Osteoblast (primary cell): Measurements from ENCODE around the gene BRD7. TPM values are rescaled to one million over a fixed set of nuclear protein-coding genes. Genes with fewer than 3 reads are reported as not detected.
"Not testable (repeated sequence)": the region's sequence is repeated elsewhere in the genome, so short reads cannot be mapped to it uniquely, and the experiment has no call there.

ENCODE experiments used
- DNase-seq: peaks from one replicate; pipeline ENCODE4 v3.0.0; 2011; ENCODE audit warnings: low spot score, mixed read lengths; ENCODE audit not compliant: insufficient read length; ENCODE audit errors: missing footprints
- H2AFZ ChIP-seq: 2 replicates; pipeline ENCODE4 v1.6.0; 2011; ENCODE audit warnings: mild to moderate bottlenecking, low read length
- H3K27ac ChIP-seq: 2 replicates; pipeline ENCODE4 v1.5.1; 2011; ENCODE audit warnings: mild to moderate bottlenecking, low read depth, low read length, moderate library complexity
- H3K27me3 ChIP-seq: 2 replicates; pipeline ENCODE4 v1.6.0; 2012; ENCODE audit warnings: mild to moderate bottlenecking, control low read depth, inconsistent platforms, low read length, moderate library complexity; ENCODE audit not compliant: insufficient read depth
- H3K36me3 ChIP-seq: 2 replicates; pipeline ENCODE4 v1.5.1; 2011; ENCODE audit warnings: mild to moderate bottlenecking, low read length, control low read depth, moderate library complexity; ENCODE audit not compliant: insufficient read depth
- H3K4me1 ChIP-seq: 2 replicates; pipeline ENCODE4 v1.5.1; 2011; ENCODE audit warnings: mild to moderate bottlenecking, low read length, control low read depth, moderate library complexity; ENCODE audit not compliant: insufficient read depth
- H3K4me2 ChIP-seq: 2 replicates; pipeline ENCODE4 v1.6.0; 2011; ENCODE audit warnings: mild to moderate bottlenecking, low read length; ENCODE audit not compliant: insufficient read depth
- H3K4me3 ChIP-seq: fragments of 200-600 bp; sonication (generic); 3 replicates; pipeline ENCODE4 v1.5.1; 2012; ENCODE audit warnings: mild to moderate bottlenecking, low read length, inconsistent platforms; ENCODE audit not compliant: insufficient read depth
- H3K79me2 ChIP-seq: 2 replicates; pipeline ENCODE4 v1.6.0; 2012; ENCODE audit warnings: mild to moderate bottlenecking, low read length, control low read depth, inconsistent platforms; ENCODE audit not compliant: insufficient read depth
- H3K9me3 ChIP-seq: 2 replicates; pipeline ENCODE4 v1.5.1; 2011; ENCODE audit warnings: low read depth, low read length, control low read depth
- H4K20me1 ChIP-seq: 2 replicates; pipeline ENCODE4 v1.6.0; 2012; ENCODE audit warnings: mild to moderate bottlenecking, low read length, control low read depth; ENCODE audit not compliant: insufficient read depth
- CTCF ChIP-seq: IDR thresholded peaks from 2 replicates; pipeline ENCODE4 v1.5.1; 2011; ENCODE audit warnings: mild to moderate bottlenecking, low read depth, low read length, moderate library complexity; ENCODE audit errors: extremely low read depth
- total RNA-seq: library from RNA; depleted of rRNA; stranded (reverse); fragments of >200 nt; gene quantifications from 2 replicates; pipeline ENCODE4 v1.2.3, GENCODE V29; 2012

BRD7 gene
- total RNA-seq, 1 donor = 22.8 TPM

DNA sequence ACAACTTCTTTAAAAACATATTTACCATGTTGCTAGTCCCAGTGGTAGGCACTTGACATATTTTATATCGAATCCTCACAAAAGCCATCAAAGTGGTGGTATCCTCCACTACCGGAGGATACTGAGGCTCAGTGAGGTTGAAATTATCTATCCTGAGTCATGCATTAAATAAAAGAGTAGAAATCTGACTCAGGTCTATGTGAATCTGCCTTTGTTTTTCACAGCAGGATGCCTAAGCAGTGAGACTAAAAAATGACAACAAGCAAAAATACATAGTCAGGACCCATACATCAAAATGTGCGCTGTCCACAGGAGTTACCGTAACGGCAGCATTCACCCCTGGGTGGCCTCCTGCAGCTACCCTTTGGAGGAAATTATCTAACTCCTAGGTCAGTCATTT is 17.7 kb downstream of the BRD7 start:
- no peaks in the 10 kb centered on the region for H3K4me1 ChIP-seq
- no peak overlapping the region for H3K27ac ChIP-seq
- no peaks in the 10 kb centered on the region for H4K20me1 ChIP-seq
- no peak for TF ChIP-seq CTCF
- H3K9me3 ChIP-seq = no peaks in the 10 kb centered on the region
- peaks cover 38% of the 10 kb centered on the region for H3K36me3 ChIP-seq
- no peaks in the 10 kb centered on the region for H3K27me3 ChIP-seq
- H3K4me3 ChIP-seq = no peak overlapping the region
- DNase-seq = no peak
- H3K79me2 ChIP-seq = peaks cover 3% of the 10 kb centered on the region
- H2AFZ ChIP-seq = no peak overlapping the region
- H3K4me2 ChIP-seq = no peak overlapping the region

GRCh38 chr16:50345210-50345609 is 23.6 kb downstream of the BRD7 start:
- not testable (repeated sequence) for H3K27me3 ChIP-seq, H3K27ac ChIP-seq, H3K4me2 ChIP-seq, H3K4me1 ChIP-seq, H3K79me2 ChIP-seq, H2AFZ ChIP-seq, H3K9me3 ChIP-seq, H4K20me1 ChIP-seq, H3K4me3 ChIP-seq, DNase-seq
- peaks cover 21% of the 10 kb centered on the region for H3K36me3 ChIP-seq

GRCh38 chr16:50343566-50343965 is 25.2 kb downstream of the BRD7 start:
- H3K27me3 ChIP-seq, H3K27ac ChIP-seq, H3K9me3 ChIP-seq, DNase-seq, H2AFZ ChIP-seq, H3K4me2 ChIP-seq, H4K20me1 ChIP-seq, H3K79me2 ChIP-seq, H3K4me3 ChIP-seq: not testable (repeated sequence)
- peaks cover 12% of the 10 kb centered on the region for H3K4me1 ChIP-seq
- peaks cover 16% of the 10 kb centered on the region for H3K36me3 ChIP-seq

- no peak for TF ChIP-seq CTCF
- no peak overlapping the region for H2AFZ ChIP-seq
- no peak overlapping the region for H3K4me3 ChIP-seq
- H3K27me3 ChIP-seq = no peaks in the 10 kb centered on the region
- H3K36me3 ChIP-seq = peaks cover 16% of the 10 kb centered on the region
- H3K4me1 ChIP-seq = peaks cover 28% of the 10 kb centered on the region
- H4K20me1 ChIP-seq = no peaks in the 10 kb centered on the region
- no peaks in the 10 kb centered on the region for H3K9me3 ChIP-seq
- H3K27ac ChIP-seq = peak overlapping the region; percentile 17
- no peaks in the 10 kb centered on the region for H3K79me2 ChIP-seq
- no peak for DNase-seq
- H3K4me2 ChIP-seq = no peak overlapping the region
These were observed 28.2 kb downstream of the BRD7 start for GRCh38 chr16:50340578-50340977.

DNA sequence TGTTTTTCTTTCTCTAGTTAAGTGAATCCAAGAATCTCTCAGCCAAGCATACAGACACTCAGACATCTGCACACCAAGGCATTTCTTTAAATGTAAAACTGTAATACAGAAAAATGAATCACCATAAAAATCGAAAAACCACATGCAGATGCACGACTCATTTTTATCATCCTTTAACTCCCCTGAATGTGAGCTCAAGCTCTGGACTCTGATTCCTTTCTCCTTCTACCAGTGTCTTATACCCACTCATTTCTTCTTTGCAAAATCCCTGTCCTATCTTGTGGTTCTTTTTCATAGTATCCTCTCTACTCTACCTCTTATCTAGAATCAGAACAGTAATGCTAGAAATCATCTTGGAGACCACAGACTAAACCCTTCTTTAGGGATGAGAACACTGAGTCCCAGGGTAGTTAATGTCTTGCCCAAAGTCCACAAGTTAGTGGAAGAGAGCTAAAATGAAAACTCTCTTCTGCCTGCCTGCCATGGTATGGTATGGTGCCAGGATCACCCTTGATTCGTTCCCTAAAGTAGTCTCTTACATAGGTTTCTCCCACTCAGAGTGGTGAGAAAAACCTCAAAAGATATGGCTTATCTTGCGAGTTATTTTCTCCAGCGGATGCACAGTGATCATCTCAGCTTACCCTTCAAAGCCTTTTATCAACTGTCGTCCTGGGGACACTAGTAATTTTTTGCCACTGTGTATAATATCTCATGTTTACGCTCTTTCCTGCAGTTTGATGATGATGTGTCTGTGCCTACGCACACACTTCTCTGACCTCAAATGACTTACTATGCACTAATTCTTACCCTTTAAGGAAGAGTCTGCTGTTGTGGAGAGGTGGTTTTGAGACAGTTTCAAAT is 30.2 kb downstream of the BRD7 start:
- DNase-seq = peak; percentile 65
- H3K9me3 ChIP-seq = no peaks in the 10 kb centered on the region
- H3K4me3 ChIP-seq = no peak overlapping the region
- peak overlapping the region; percentile 66 for H3K27ac ChIP-seq
- H3K79me2 ChIP-seq = no peaks in the 10 kb centered on the region
- H4K20me1 ChIP-seq = no peaks in the 10 kb centered on the region
- H2AFZ ChIP-seq = no peak overlapping the region
- H3K27me3 ChIP-seq = no peaks in the 10 kb centered on the region
- no peak for TF ChIP-seq CTCF
- peaks cover 28% of the 10 kb centered on the region for H3K4me1 ChIP-seq
- H3K36me3 ChIP-seq = peaks cover 9% of the 10 kb centered on the region
- no peak overlapping the region for H3K4me2 ChIP-seq
